Measurements from ENCODE around the gene FOXP1.

FOXP1 gene

GRCh38 chr3:71124048-71124447, 459.5 kb downstream of the FOXP1 start:
- no peak for TF ChIP-seq CTCF (IDR thresholded peaks at IDR 0.05; ENCODE audit: extremely low read depth, insufficient read depth, missing control alignments)
- DNase-seq (ENCODE audit: low spot score) = no peak
- in situ Hi-C loops (cut with MboI; ENCODE audit: low pct_unique_long_range_greater_than_20kb, low sequenced_read_pairs, unreplicated experiment) = no loop called here

- in situ Hi-C loops (cut with MboI; ENCODE audit: low pct_unique_long_range_greater_than_20kb, low sequenced_read_pairs, unreplicated experiment) = no loop called here
- TF ChIP-seq CTCF (IDR thresholded peaks at IDR 0.05; ENCODE audit: extremely low read depth, insufficient read depth, missing control alignments) = no peak
- no peak for DNase-seq (ENCODE audit: low spot score)
These were observed 460.9 kb downstream of the FOXP1 start for GRCh38 chr3:71122641-71123040.

GRCh38 chr3:71121429-71122167, 461.9 kb downstream of the FOXP1 start:
- in situ Hi-C loops (cut with MboI; ENCODE audit: low pct_unique_long_range_greater_than_20kb, low sequenced_read_pairs, unreplicated experiment) = no loop called here
- TF ChIP-seq CTCF (IDR thresholded peaks at IDR 0.05; ENCODE audit: extremely low read depth, insufficient read depth, missing control alignments) = no peak
- no peak for DNase-seq (ENCODE audit: low spot score)

- no peak for DNase-seq (ENCODE audit: low spot score)
- no peak for TF ChIP-seq CTCF (IDR thresholded peaks at IDR 0.05; ENCODE audit: extremely low read depth, insufficient read depth, missing control alignments)
- in situ Hi-C loops (cut with MboI; ENCODE audit: low pct_unique_long_range_greater_than_20kb, low sequenced_read_pairs, unreplicated experiment) = no loop called here
These were observed 463.5 kb downstream of the FOXP1 start for GRCh38 chr3:71120012-71120411.

- in situ Hi-C loops (cut with MboI; ENCODE audit: low pct_unique_long_range_greater_than_20kb, low sequenced_read_pairs, unreplicated experiment) = no loop called here
- TF ChIP-seq CTCF (IDR thresholded peaks at IDR 0.05; ENCODE audit: extremely low read depth, insufficient read depth, missing control alignments) = no peak
- no peak for DNase-seq (ENCODE audit: low spot score)
These were observed 464.4 kb downstream of the FOXP1 start for GRCh38 chr3:71119171-71119570.

GRCh38 chr3:71118436-71118835, 465.1 kb downstream of the FOXP1 start:
- no peak for TF ChIP-seq CTCF (IDR thresholded peaks at IDR 0.05; ENCODE audit: extremely low read depth, insufficient read depth, missing control alignments)
- no peak for DNase-seq (ENCODE audit: low spot score)
- in situ Hi-C loops (cut with MboI; ENCODE audit: low pct_unique_long_range_greater_than_20kb, low sequenced_read_pairs, unreplicated experiment) = no loop called here

Measured in GM13977 (cell line).